Measurements from ENCODE around the gene SNTA1.
A peak's percentile ranks its signal among the peaks of the same experiment; 100 is the strongest.

Gene SNTA1

GRCh38 chr20:33419140-33419974 is 24.2 kb downstream of the SNTA1 start:
- H3K27ac ChIP-seq (ENCODE audit: low read depth, low read length): no peak overlapping the region
- H3K9ac ChIP-seq (ENCODE audit: low read length): no peak overlapping the region
- H2AFZ ChIP-seq (ENCODE audit: low read depth, low read length, severe bottlenecking): no peak overlapping the region

GRCh38 chr20:33418033-33418432 is 25.5 kb downstream of the SNTA1 start:
- Histone ChIP-seq H3K9me2 (replicated peaks; ENCODE audit: insufficient read depth, low read length) (no peaks in the 10 kb centered on the region), H3K27ac (ENCODE audit: low read depth, low read length) (no peak overlapping the region), H3K27me3 (ENCODE audit: low read length) (no peaks in the 10 kb centered on the region), H3K4me3 (ENCODE audit: insufficient read depth, low read length, poor library complexity, severe bottlenecking) (no peak overlapping the region), H3F3A (ENCODE audit: insufficient read depth) (no peaks in the 10 kb centered on the region), H3K36me3 (ENCODE audit: low read length) (no peaks in the 10 kb centered on the region), H2AFZ (ENCODE audit: low read depth, low read length, severe bottlenecking) (no peak overlapping the region), H3K4me2 (ENCODE audit: low read depth, low read length, poor library complexity, severe bottlenecking) (no peak overlapping the region), H3K79me2 (ENCODE audit: insufficient read depth, low read length) (no peaks in the 10 kb centered on the region), H4K20me1 (ENCODE audit: low read depth, low read length) (no peaks in the 10 kb centered on the region), H3K9me3 (ENCODE audit: insufficient read depth, low read length) (no peaks in the 10 kb centered on the region), H3K9ac (ENCODE audit: low read length) (no peak overlapping the region)
- TF ChIP-seq EZH2phosphoT487 (conservative IDR thresholded peaks at IDR 0.05; ENCODE audit: low read length): no peak
- no peak for TF ChIP-seq CTCF (IDR thresholded peaks at IDR 0.05; ENCODE audit: insufficient read depth, low read length, poor library complexity, severe bottlenecking)

More at GRCh38 chr20:33419140-33419974, 24.2 kb downstream of the SNTA1 start:
- Histone ChIP-seq H3K9me2 (replicated peaks; ENCODE audit: insufficient read depth, low read length) (no peaks in the 10 kb centered on the region), H3F3A (ENCODE audit: insufficient read depth) (no peaks in the 10 kb centered on the region), H3K9me3 (ENCODE audit: insufficient read depth, low read length) (no peaks in the 10 kb centered on the region), H3K79me2 (ENCODE audit: insufficient read depth, low read length) (no peaks in the 10 kb centered on the region), H3K27me3 (ENCODE audit: low read length) (no peaks in the 10 kb centered on the region), H3K4me3 (ENCODE audit: insufficient read depth, low read length, poor library complexity, severe bottlenecking) (no peak overlapping the region), H3K36me3 (ENCODE audit: low read length) (no peaks in the 10 kb centered on the region), H3K4me2 (ENCODE audit: low read depth, low read length, poor library complexity, severe bottlenecking) (no peak overlapping the region), H4K20me1 (ENCODE audit: low read depth, low read length) (no peaks in the 10 kb centered on the region)
- TF ChIP-seq CTCF (IDR thresholded peaks at IDR 0.05; ENCODE audit: insufficient read depth, low read length, poor library complexity, severe bottlenecking) (no peak), EZH2phosphoT487 (conservative IDR thresholded peaks at IDR 0.05; ENCODE audit: low read length) (no peak)

GRCh38 chr20:33415948-33416347 is 27.6 kb downstream of the SNTA1 start:
- H3K9ac ChIP-seq (ENCODE audit: low read length): no peak overlapping the region
- TF ChIP-seq EZH2phosphoT487 (conservative IDR thresholded peaks at IDR 0.05; ENCODE audit: low read length) (no peak), CTCF (IDR thresholded peaks at IDR 0.05; ENCODE audit: insufficient read depth, low read length, poor library complexity, severe bottlenecking) (peak; percentile 10)
- H4K20me1 ChIP-seq (ENCODE audit: low read depth, low read length): no peaks in the 10 kb centered on the region
- no peaks in the 10 kb centered on the region for H3K36me3 ChIP-seq (ENCODE audit: low read length)
- H3K9me3 ChIP-seq (ENCODE audit: insufficient read depth, low read length): no peaks in the 10 kb centered on the region
- H2AFZ ChIP-seq (ENCODE audit: low read depth, low read length, severe bottlenecking): no peak overlapping the region
- no peak overlapping the region for H3K4me2 ChIP-seq (ENCODE audit: low read depth, low read length, poor library complexity, severe bottlenecking)
- no peaks in the 10 kb centered on the region for H3F3A ChIP-seq (ENCODE audit: insufficient read depth)
- no peaks in the 10 kb centered on the region for H3K27me3 ChIP-seq (ENCODE audit: low read length)
- no peak overlapping the region for H3K4me3 ChIP-seq (ENCODE audit: insufficient read depth, low read length, poor library complexity, severe bottlenecking)
- no peak overlapping the region for H3K27ac ChIP-seq (ENCODE audit: low read depth, low read length)
- no peaks in the 10 kb centered on the region for H3K9me2 ChIP-seq (replicated peaks; ENCODE audit: insufficient read depth, low read length)
- no peaks in the 10 kb centered on the region for H3K79me2 ChIP-seq (ENCODE audit: insufficient read depth, low read length)
